ENCODE results near the gene BANK1. TPM values are rescaled to one million over a fixed set of nuclear protein-coding genes. Genes with fewer than 3 reads are reported as not detected.
"Not testable (repeated sequence)": the region's sequence is repeated elsewhere in the genome, so short reads cannot be mapped to it uniquely, and the experiment has no call there.

BANK1 gene
- total RNA-seq, 1 donor from 2014 or later = 0.24 TPM

DNA sequence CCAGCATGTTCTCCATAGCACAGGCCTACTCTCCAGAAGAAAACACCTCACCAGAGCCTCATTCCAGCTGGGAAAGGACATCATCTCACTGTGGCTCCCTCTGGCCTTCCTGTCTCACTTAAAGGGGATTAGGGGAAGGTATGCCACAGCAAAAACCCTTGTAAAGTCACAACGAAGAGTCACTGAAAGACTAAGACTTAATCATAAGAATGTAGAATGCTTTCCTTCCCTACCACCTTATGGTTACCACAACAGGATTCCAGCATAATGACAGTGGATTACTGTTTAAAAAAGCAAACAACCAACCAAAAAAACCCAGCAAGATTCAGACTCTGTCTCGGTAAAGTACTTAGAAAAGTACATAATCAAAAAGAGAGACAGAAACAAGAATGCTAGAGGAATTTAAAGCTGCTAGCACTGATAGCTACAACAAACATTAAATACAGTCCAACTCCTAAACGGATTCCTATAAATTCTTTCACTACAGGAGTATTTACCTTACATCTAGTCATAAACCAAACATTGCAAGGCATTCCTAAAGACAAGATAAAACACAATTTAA, 75.1 kb downstream of the BANK1 start:
- intact Hi-C loops (cut with DNase I) = no loop called here
- no peak for DNase-seq
- no peak for ATAC-seq (ENCODE audit: poor library complexity)

GRCh38 chr4:101870874-101871273, 80.3 kb downstream of the BANK1 start:
- DNase-seq (no peak), ATAC-seq (ENCODE audit: poor library complexity) (no peak)
- intact Hi-C loops (cut with DNase I) = no loop called here

GRCh38 chr4:101871962-101872676, 81.6 kb downstream of the BANK1 start:
- no peak for DNase-seq
- intact Hi-C loops (cut with DNase I) = no loop called here
- ATAC-seq (ENCODE audit: poor library complexity) = no peak

- intact Hi-C loops (cut with DNase I) = no loop called here
- DNase-seq (no peak), ATAC-seq (ENCODE audit: poor library complexity) (no peak)
These were observed 95.0 kb downstream of the BANK1 start for GRCh38 chr4:101885574-101885973.

GRCh38 chr4:101886826-101887225, 96.3 kb downstream of the BANK1 start:
- intact Hi-C loops (cut with DNase I) = no loop called here
- no peak for DNase-seq
- ATAC-seq (ENCODE audit: poor library complexity) = no peak

GRCh38 chr4:101888472-101888871, 97.9 kb downstream of the BANK1 start:
- ATAC-seq (ENCODE audit: poor library complexity) (no peak), DNase-seq (no peak)
- intact Hi-C loops (cut with DNase I) = no loop called here

- intact Hi-C loops (cut with DNase I); DNase-seq; ATAC-seq (ENCODE audit: poor library complexity): not testable (repeated sequence)
These were observed 115.0 kb downstream of the BANK1 start for GRCh38 chr4:101905527-101905926.

GRCh38 chr4:101910786-101911373, 120.3 kb downstream of the BANK1 start:
- ATAC-seq (ENCODE audit: poor library complexity) (no peak), DNase-seq (no peak)
- intact Hi-C loops (cut with DNase I) = no loop called here

GRCh38 chr4:101911616-101912015, 121.1 kb downstream of the BANK1 start:
- intact Hi-C loops (cut with DNase I) = no loop called here
- no peak for DNase-seq
- ATAC-seq (ENCODE audit: poor library complexity) = no peak

GRCh38 chr4:101914761-101915160, 124.2 kb downstream of the BANK1 start:
- intact Hi-C loops (cut with DNase I) = no loop called here
- no peak for DNase-seq
- ATAC-seq (ENCODE audit: poor library complexity) = no peak

DNA sequence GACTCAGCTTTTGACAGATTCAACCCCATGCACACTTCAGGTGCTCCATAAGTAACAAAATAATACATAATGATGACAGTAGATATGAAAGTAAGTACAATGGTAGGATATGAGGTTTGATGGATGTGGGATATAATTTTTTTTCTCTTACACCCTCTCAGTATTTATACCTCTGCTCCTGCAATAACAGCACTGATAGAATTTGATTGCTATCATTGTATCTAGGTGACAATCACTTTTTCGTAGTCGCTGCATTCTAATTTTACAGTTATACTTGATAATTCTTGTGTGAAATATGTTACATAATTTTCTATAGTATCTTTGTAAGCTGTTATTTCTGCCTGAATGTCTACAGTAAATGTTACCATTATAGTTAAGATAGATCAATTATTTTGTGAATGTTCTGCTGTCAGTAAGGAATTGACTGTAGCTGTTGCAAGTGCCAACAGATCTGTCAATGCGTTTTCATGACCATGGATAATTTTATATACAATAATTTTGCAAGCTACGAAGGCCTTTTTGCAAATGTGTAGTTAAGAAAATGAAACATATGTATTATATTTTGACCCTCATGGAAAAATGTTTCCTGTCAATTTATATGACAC, 128.9 kb downstream of the BANK1 start:
- DNase-seq = no peak
- no peak for ATAC-seq (ENCODE audit: poor library complexity)
- intact Hi-C loops (cut with DNase I) = no loop called here

GRCh38 chr4:101921370-101921769, 130.8 kb downstream of the BANK1 start:
- no peak for ATAC-seq (ENCODE audit: poor library complexity)
- intact Hi-C loops (cut with DNase I) = no loop called here
- DNase-seq = no peak

DNA sequence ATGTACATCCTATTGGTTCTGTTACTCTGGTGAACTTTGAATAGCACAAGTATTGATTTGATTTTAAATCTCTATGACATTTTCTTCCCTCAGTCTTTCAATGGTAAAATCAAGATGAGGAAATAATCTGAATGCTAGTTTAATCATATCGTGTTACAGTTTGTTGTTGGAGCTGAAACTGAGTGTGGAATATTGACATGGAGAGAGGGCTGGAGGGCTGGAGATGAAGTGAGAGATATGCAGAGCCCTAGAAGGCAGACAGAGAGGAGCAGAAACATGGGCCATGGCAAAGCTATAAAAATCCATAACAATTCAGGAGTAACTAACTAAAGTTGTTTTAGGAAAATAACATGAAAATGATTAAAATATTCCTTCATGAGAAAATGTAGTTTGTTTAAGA, 141.1 kb downstream of the BANK1 start:
- no peak for DNase-seq
- intact Hi-C loops (cut with DNase I) = no loop called here
- no peak for ATAC-seq (ENCODE audit: poor library complexity)

GRCh38 chr4:101933855-101934254, 143.3 kb downstream of the BANK1 start:
- ATAC-seq (ENCODE audit: poor library complexity) (no peak), DNase-seq (no peak)
- intact Hi-C loops (cut with DNase I) = no loop called here

GRCh38 chr4:101938836-101939235, 148.3 kb downstream of the BANK1 start:
- no peak for DNase-seq
- intact Hi-C loops (cut with DNase I) = no loop called here
- no peak for ATAC-seq (ENCODE audit: poor library complexity)

- intact Hi-C loops (cut with DNase I) = no loop called here
- DNase-seq = no peak
- no peak for ATAC-seq (ENCODE audit: poor library complexity)
These were observed 151.4 kb downstream of the BANK1 start for GRCh38 chr4:101941816-101942358.

DNA sequence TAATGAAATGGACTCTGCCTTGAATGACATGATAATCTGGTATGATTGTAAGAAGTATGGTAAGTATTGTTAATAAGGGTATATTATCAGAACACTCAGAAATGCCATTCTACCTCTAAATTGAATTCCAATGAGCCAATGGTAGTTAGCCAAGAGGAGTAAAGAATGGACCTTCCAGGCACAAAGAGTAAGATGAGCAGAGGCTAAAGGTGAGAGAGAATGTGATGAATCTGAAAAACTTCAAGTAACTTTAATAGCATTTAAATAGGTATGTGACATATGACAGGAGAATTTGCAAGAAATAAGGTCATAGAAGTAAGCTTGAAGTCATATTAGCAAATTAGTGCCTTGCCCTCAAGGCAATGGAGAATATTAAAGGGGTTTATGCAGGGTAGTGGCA, 152.4 kb downstream of the BANK1 start:
- ATAC-seq (ENCODE audit: poor library complexity) (no peak), DNase-seq (no peak)
- intact Hi-C loops (cut with DNase I) = no loop called here

DNA sequence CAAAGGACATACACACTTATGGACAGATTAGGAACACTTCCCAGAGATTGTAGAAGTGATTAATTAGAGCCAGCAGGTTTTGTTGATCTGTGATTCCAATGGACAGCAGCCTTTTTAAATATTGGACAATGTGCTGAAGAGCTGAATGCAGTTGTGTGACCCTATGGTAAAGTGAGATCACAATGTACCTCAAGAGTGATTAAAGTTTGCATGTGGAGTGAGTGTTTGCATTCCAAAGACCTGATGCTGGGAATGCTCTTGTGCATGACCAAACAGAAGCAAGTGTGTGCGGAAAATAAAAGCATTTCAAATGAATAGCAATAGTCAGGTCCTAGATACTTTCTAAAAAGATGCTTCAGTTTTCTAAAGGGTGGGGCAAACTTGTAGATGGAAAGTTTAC, 154.1 kb downstream of the BANK1 start:
- ATAC-seq (ENCODE audit: poor library complexity) (no peak), DNase-seq (no peak)
- intact Hi-C loops (cut with DNase I) = no loop called here

- intact Hi-C loops (cut with DNase I) = no loop called here
- ATAC-seq (ENCODE audit: poor library complexity) = no peak
- DNase-seq = no peak
These were observed 157.5 kb downstream of the BANK1 start for GRCh38 chr4:101948055-101948454.

GRCh38 chr4:101948951-101949350, 158.4 kb downstream of the BANK1 start:
- DNase-seq (no peak), ATAC-seq (ENCODE audit: poor library complexity) (no peak)
- intact Hi-C loops (cut with DNase I) = no loop called here

All from Right ventricle myocardium superior (tissue), 1 donor.